ENCODE data around the gene SUGP1. TPM values are rescaled to one million over a fixed set of nuclear protein-coding genes. Genes with fewer than 3 reads are reported as not detected.
"Not testable (repeated sequence)": the region's sequence is repeated elsewhere in the genome, so short reads cannot be mapped to it uniquely, and the experiment has no call there.

SUGP1 gene
- polyA plus RNA-seq, 1 donor (not counting 4 experiments of a cell fraction or from before 2014, with no cell fraction given): 28.6 TPM

DNA sequence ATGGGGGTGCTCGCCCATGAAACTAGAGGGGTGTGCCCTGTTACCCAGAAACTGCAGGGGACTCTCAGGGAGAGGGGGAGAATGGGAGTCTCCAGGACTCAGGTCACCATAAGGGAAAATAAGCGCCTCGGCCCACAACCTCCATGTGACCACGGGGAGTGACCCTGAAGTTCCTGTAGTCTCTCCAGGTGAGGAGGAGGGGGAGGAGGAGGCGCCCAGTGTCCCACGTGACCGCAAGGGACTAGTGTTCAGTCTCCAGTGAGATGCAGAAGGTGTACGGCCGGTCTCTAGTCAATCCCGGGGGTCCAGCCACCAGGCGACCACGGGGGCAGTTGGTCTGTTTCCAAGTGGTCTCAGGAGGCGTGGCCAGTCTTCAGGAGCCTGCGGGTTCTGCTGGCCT is 63.2 kb downstream of the SUGP1 start:
- peaks cover 23% of the 10 kb centered on the region for H3K27me3 ChIP-seq (ENCODE audit: control insufficient read depth, extremely low read depth, insufficient read depth, low read length)
- H3K9me1 ChIP-seq (ENCODE audit: control insufficient read depth, extremely low read depth, insufficient read depth, low read length): no peaks in the 10 kb centered on the region
- H4K20me1 ChIP-seq (ENCODE audit: control insufficient read depth, extremely low read depth, insufficient read depth, low read length): no peaks in the 10 kb centered on the region
- H3K4me2 ChIP-seq (ENCODE audit: control insufficient read depth, extremely low read depth, insufficient read depth, low read depth, low read length): no peak overlapping the region
- H3K9me3 ChIP-seq (ENCODE audit: control insufficient read depth, low read depth, low read length): no peaks in the 10 kb centered on the region
- no peak overlapping the region for H3K27ac ChIP-seq (ENCODE audit: control insufficient read depth, insufficient read depth, low read length)
- FAIRE-seq (no peak), DNase-seq (ENCODE audit: low read depth, low spot score) (no peak)
- no peak for TF ChIP-seq EZH2 (IDR thresholded peaks at IDR 0.05; ENCODE audit: low read length)
- TF ChIP-seq, protein P1, sequence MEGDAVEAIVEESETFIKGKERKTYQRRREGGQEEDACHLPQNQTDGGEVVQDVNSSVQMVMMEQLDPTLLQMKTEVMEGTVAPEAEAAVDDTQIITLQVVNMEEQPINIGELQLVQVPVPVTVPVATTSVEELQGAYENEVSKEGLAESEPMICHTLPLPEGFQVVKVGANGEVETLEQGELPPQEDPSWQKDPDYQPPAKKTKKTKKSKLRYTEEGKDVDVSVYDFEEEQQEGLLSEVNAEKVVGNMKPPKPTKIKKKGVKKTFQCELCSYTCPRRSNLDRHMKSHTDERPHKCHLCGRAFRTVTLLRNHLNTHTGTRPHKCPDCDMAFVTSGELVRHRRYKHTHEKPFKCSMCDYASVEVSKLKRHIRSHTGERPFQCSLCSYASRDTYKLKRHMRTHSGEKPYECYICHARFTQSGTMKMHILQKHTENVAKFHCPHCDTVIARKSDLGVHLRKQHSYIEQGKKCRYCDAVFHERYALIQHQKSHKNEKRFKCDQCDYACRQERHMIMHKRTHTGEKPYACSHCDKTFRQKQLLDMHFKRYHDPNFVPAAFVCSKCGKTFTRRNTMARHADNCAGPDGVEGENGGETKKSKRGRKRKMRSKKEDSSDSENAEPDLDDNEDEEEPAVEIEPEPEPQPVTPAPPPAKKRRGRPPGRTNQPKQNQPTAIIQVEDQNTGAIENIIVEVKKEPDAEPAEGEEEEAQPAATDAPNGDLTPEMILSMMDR (optimal IDR thresholded peaks at IDR 0.05 in 1 of 3, IDR thresholded peaks at IDR 0.05 in 1 of 3, conservative IDR thresholded peaks at IDR 0.05 in 1 of 3; ENCODE audit: extremely low read depth in 1 of 3, insufficient read depth in 2 of 3, low read length in 3 of 3): no peak
- no peak overlapping the region for H3K4me3 ChIP-seq (ENCODE audit: control insufficient read depth in 2 of 3, extremely low read depth in 1 of 3, insufficient read depth in 2 of 3, low read depth in 1 of 3, low read length in 3 of 3)
- H3K36me3 ChIP-seq (ENCODE audit: control insufficient read depth in 2 of 2, extremely low read depth in 1 of 2, insufficient read depth in 2 of 2, low read length in 2 of 2): no peaks in the 10 kb centered on the region
- dilution Hi-C loops (cut with MboI; ENCODE audit: extremely low pct_ligation_motif_present, low sequenced_read_pairs): no loop called here
- no peak overlapping the region for H2AFZ ChIP-seq (ENCODE audit: control insufficient read depth, low read length)
- H3K79me2 ChIP-seq (ENCODE audit: control insufficient read depth, insufficient read depth, low read length): no peaks in the 10 kb centered on the region
- H3K4me1 ChIP-seq (ENCODE audit: control insufficient read depth, extremely low read depth, insufficient read depth, low read length): no peaks in the 10 kb centered on the region
- no peak overlapping the region for H3K9ac ChIP-seq (ENCODE audit: control insufficient read depth, extremely low read depth, insufficient read depth, low read length)

DNA sequence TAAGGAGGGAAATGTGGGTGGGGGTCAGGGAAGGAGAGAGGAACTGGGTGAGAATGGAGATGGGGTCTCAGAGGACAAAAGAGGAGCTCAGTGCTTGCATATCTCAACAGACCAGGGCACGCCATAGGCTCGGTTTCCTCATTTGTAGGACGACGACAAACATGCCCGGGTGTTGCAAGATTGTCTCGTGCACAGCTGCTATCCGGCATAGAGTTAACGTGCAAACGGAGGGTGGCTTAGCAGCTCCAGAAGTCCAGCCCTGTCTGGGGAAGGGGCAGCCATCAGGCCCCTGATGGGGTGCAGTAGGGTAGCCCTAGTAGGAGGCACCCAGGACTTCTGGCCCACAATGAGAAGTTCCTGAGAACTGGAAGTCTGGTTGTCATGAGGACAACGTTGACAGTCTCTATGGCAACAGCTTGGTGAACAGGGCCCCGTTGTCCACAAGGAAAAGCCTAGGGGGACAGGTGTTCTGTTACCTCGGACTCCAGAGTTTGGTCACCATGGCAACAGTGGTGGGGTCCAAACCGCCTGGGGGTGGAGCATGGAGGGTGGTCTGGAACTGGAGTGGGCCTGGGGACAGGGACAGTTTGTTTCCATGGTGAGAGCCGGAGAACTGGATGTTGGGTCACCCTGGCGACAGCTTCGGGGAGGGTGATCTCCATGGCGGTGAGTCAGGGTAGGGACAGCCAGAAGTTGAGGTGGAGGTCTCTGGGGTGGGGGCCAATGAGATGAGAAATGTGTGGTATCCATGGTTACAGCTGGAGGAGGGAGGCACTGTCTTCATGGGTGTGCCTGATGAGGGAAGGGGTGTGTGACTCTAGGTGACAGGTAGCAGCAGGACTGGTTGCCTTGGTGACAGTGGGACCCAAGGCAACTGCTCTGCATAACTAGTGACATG is 64.0 kb downstream of the SUGP1 start:
- no peak for FAIRE-seq
- no peak for TF ChIP-seq EZH2 (IDR thresholded peaks at IDR 0.05; ENCODE audit: low read length)
- TF ChIP-seq, protein P1 (optimal IDR thresholded peaks at IDR 0.05 in 1 of 3, IDR thresholded peaks at IDR 0.05 in 1 of 3, conservative IDR thresholded peaks at IDR 0.05 in 1 of 3; ENCODE audit: extremely low read depth in 1 of 3, insufficient read depth in 2 of 3, low read length in 3 of 3): no peak

DNA sequence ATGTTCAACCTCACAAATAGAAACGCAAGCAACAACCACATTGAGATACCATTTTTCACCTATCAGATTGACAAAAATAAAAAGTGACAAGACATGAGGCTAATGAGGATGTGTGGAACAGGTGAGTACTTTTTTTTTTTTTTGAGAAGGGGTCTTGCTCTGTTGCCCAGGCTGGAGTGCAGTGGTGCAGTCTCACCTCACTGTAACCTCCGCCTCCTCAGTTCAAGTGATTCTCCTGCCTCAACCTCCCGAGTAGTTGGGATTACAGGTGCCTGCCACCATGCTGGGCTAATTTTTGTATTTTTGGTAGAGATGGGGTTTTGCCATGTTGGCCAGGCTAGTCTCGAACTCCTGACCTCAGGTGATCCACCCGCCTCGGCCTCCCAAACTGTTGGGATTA is 66.9 kb downstream of the SUGP1 start:
- H3K4me3 ChIP-seq (ENCODE audit: control insufficient read depth in 2 of 3, extremely low read depth in 1 of 3, insufficient read depth in 2 of 3, low read depth in 1 of 3, low read length in 3 of 3); H3K4me1 ChIP-seq (ENCODE audit: control insufficient read depth, extremely low read depth, insufficient read depth, low read length); H3K79me2 ChIP-seq (ENCODE audit: control insufficient read depth, insufficient read depth, low read length); H3K9me1 ChIP-seq (ENCODE audit: control insufficient read depth, extremely low read depth, insufficient read depth, low read length); H4K20me1 ChIP-seq (ENCODE audit: control insufficient read depth, extremely low read depth, insufficient read depth, low read length); dilution Hi-C loops (cut with MboI; ENCODE audit: extremely low pct_ligation_motif_present, low sequenced_read_pairs); H3K27ac ChIP-seq (ENCODE audit: control insufficient read depth, insufficient read depth, low read length); FAIRE-seq; H3K36me3 ChIP-seq (ENCODE audit: control insufficient read depth in 2 of 2, extremely low read depth in 1 of 2, insufficient read depth in 2 of 2, low read length in 2 of 2); DNase-seq (ENCODE audit: low read depth, low spot score); H3K9ac ChIP-seq (ENCODE audit: control insufficient read depth, extremely low read depth, insufficient read depth, low read length); H3K4me2 ChIP-seq (ENCODE audit: control insufficient read depth, extremely low read depth, insufficient read depth, low read depth, low read length); H3K9me3 ChIP-seq (ENCODE audit: control insufficient read depth, low read depth, low read length); H2AFZ ChIP-seq (ENCODE audit: control insufficient read depth, low read length): not testable (repeated sequence)
- H3K27me3 ChIP-seq (ENCODE audit: control insufficient read depth, extremely low read depth, insufficient read depth, low read length): peaks cover 21% of the 10 kb centered on the region

More for the DNA sequence above, 64.0 kb downstream of the SUGP1 start:
- Histone ChIP-seq H3K4me3 (ENCODE audit: control insufficient read depth in 2 of 3, extremely low read depth in 1 of 3, insufficient read depth in 2 of 3, low read depth in 1 of 3, low read length in 3 of 3) (no peak overlapping the region), H3K9ac (ENCODE audit: control insufficient read depth, extremely low read depth, insufficient read depth, low read length) (no peak overlapping the region), H3K4me2 (ENCODE audit: control insufficient read depth, extremely low read depth, insufficient read depth, low read depth, low read length) (no peak overlapping the region), H2AFZ (ENCODE audit: control insufficient read depth, low read length) (no peak overlapping the region), H4K20me1 (ENCODE audit: control insufficient read depth, extremely low read depth, insufficient read depth, low read length) (no peaks in the 10 kb centered on the region), H3K27me3 (ENCODE audit: control insufficient read depth, extremely low read depth, insufficient read depth, low read length) (peaks cover 20% of the 10 kb centered on the region), H3K4me1 (ENCODE audit: control insufficient read depth, extremely low read depth, insufficient read depth, low read length) (no peaks in the 10 kb centered on the region), H3K36me3 (ENCODE audit: control insufficient read depth in 2 of 2, extremely low read depth in 1 of 2, insufficient read depth in 2 of 2, low read length in 2 of 2) (no peaks in the 10 kb centered on the region), H3K79me2 (ENCODE audit: control insufficient read depth, insufficient read depth, low read length) (no peaks in the 10 kb centered on the region), H3K9me1 (ENCODE audit: control insufficient read depth, extremely low read depth, insufficient read depth, low read length) (no peaks in the 10 kb centered on the region), H3K27ac (ENCODE audit: control insufficient read depth, insufficient read depth, low read length) (no peak overlapping the region), H3K9me3 (ENCODE audit: control insufficient read depth, low read depth, low read length) (no peaks in the 10 kb centered on the region)
- dilution Hi-C loops (cut with MboI; ENCODE audit: extremely low pct_ligation_motif_present, low sequenced_read_pairs): no loop called here
- no peak for DNase-seq (ENCODE audit: low read depth, low spot score)
